ENCODE data around the gene DNAH17. TPM values are rescaled to one million over a fixed set of nuclear protein-coding genes. Genes with fewer than 3 reads are reported as not detected.

The DNAH17 gene
- total RNA-seq, 1 donor from 2014 or later: not detected

- Histone ChIP-seq H3K27me3 (ENCODE audit: low read depth) (no peaks in the 10 kb centered on the region), H3K9me3 (replicated peaks) (no peaks in the 10 kb centered on the region), H3K4me3 (no peak overlapping the region), H3K36me3 (no peaks in the 10 kb centered on the region), H3K27ac (replicated peaks) (no peak overlapping the region), H3K4me1 (no peaks in the 10 kb centered on the region)
- intact Hi-C loops (cut with micrococcal nuclease): no loop called here
- DNase-seq: no peak
- TF ChIP-seq CTCF (IDR thresholded peaks at IDR 0.05; ENCODE audit: borderline replicate concordance): no peak
Measured at GRCh38 chr17:78524870-78525510, 52.2 kb downstream of the DNAH17 start.

DNA sequence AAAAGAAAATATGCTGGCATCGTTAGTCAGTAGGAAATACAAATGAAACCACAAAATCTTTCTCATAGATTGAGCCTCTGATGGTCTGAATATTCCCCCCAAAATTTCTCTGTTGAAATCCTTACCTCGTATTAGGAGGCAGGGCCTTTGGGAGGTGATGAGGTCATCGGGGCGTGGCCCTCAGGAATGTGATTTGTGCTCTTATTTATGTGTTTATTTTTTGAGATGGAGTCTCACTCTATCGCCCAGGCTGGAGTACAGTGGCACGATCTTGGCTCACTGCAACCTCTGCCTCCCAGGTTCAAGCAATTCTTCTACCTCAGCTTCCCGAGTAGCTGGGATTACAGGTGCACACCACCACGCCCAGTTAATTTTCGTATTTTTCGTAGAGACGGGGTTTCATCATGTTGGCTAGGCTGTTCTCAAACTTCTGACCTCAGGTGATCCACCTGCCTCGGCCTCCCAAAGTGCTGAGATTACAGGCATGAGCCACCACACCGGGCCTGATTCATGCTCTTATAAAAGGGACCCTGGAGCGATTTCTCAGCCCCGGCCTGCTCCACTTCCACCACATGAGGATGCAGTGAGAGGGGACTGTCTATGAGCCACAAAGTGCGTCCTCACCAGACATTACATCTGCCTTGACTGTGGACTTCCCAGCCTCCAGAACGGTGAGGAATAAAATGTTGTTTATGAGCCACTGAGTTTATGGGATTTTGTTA is 53.1 kb downstream of the DNAH17 start:
- Histone ChIP-seq H3K4me1 (no peaks in the 10 kb centered on the region), H3K9me3 (replicated peaks) (no peaks in the 10 kb centered on the region), H3K27ac (replicated peaks) (no peak overlapping the region), H3K36me3 (no peaks in the 10 kb centered on the region), H3K4me3 (no peak overlapping the region), H3K27me3 (ENCODE audit: low read depth) (no peaks in the 10 kb centered on the region)
- TF ChIP-seq CTCF (IDR thresholded peaks at IDR 0.05; ENCODE audit: borderline replicate concordance): no peak
- DNase-seq: no peak
- intact Hi-C loops (cut with micrococcal nuclease): no loop called here

GRCh38 chr17:78522031-78522809 is 55.0 kb downstream of the DNAH17 start:
- Histone ChIP-seq H3K4me1 (peaks cover 7% of the 10 kb centered on the region), H3K4me3 (no peak overlapping the region), H3K27ac (replicated peaks) (no peak overlapping the region), H3K27me3 (ENCODE audit: low read depth) (no peaks in the 10 kb centered on the region), H3K9me3 (replicated peaks) (no peaks in the 10 kb centered on the region), H3K36me3 (no peaks in the 10 kb centered on the region)
- DNase-seq: no peak
- intact Hi-C loops (cut with micrococcal nuclease): no loop called here
- TF ChIP-seq CTCF (IDR thresholded peaks at IDR 0.05; ENCODE audit: borderline replicate concordance): no peak

GRCh38 chr17:78517421-78517820 is 59.8 kb downstream of the DNAH17 start:
- Histone ChIP-seq H3K27me3 (ENCODE audit: low read depth) (no peaks in the 10 kb centered on the region), H3K27ac (replicated peaks) (peak overlapping the region; percentile 19), H3K9me3 (replicated peaks) (no peaks in the 10 kb centered on the region), H3K36me3 (no peaks in the 10 kb centered on the region), H3K4me3 (no peak overlapping the region), H3K4me1 (peaks cover 26% of the 10 kb centered on the region)
- intact Hi-C loops (cut with micrococcal nuclease): no loop called here
- DNase-seq: peak; percentile 43
- no peak for TF ChIP-seq CTCF (IDR thresholded peaks at IDR 0.05; ENCODE audit: borderline replicate concordance)

DNA sequence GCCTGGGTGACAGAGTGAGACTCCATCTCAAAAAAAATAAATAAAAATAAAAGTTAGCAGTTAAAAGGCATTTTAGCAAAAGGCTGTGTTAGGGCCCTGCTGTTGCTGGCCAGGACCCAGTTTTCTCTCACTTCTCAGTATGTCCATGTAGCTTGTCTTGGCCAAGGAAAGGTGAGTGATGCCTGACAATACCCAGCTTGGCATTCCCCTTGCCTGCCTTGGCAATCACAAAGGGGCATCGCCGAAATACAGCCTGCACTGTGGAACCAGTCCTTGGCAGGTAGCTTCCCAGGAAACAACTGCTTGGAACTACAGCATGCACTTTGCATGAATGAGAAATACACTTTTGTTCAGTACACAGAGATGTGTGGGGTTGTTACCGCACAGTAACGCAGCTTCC is 61.7 kb downstream of the DNAH17 start:
- H3K36me3 ChIP-seq: no peaks in the 10 kb centered on the region
- intact Hi-C loops (cut with micrococcal nuclease): no loop called here
- DNase-seq: no peak
- no peaks in the 10 kb centered on the region for H3K27me3 ChIP-seq (ENCODE audit: low read depth)
- H3K9me3 ChIP-seq (replicated peaks): no peaks in the 10 kb centered on the region
- TF ChIP-seq CTCF (IDR thresholded peaks at IDR 0.05; ENCODE audit: borderline replicate concordance): no peak
- no peak overlapping the region for H3K27ac ChIP-seq (replicated peaks)
- no peak overlapping the region for H3K4me3 ChIP-seq
- H3K4me1 ChIP-seq: peaks cover 26% of the 10 kb centered on the region
